GM12864 (cell line): ENCODE results near the gene NMT2.

Experiments
- DNase-seq: peaks from one replicate; pipeline ENCODE4 v3.0.0-alpha.2; 2011; ENCODE audit warnings: low read depth
- H3K4me3 ChIP-seq: 2 replicates; pipeline ENCODE4 v1.5.1; 2011; ENCODE audit warnings: mild to moderate bottlenecking, low read depth, low read length, control low read depth
- CTCF ChIP-seq: IDR thresholded peaks from 2 replicates; pipeline ENCODE4 v1.5.1; 2011; ENCODE audit warnings: low read depth, mild to moderate bottlenecking, moderate library complexity, low read length, control low read depth, inconsistent platforms; ENCODE audit errors: missing control alignments

NMT2 gene

GRCh38 chr10:15118615-15119014 lies 49.9 kb downstream of the NMT2 start:
- DNase-seq: no peak
- no peak overlapping the region for H3K4me3 ChIP-seq
- TF ChIP-seq CTCF: no peak

- no peak overlapping the region for H3K4me3 ChIP-seq
- DNase-seq: no peak
- no peak for TF ChIP-seq CTCF
Observed at GRCh38 chr10:15116225-15116624, 52.3 kb downstream of the NMT2 start.

- TF ChIP-seq CTCF: no peak
- DNase-seq: no peak
Observed at GRCh38 chr10:15113766-15114165, 54.7 kb downstream of the NMT2 start.

GRCh38 chr10:15112657-15113056 lies 55.8 kb downstream of the NMT2 start:
- no peak for TF ChIP-seq CTCF
- DNase-seq: no peak
- no peak overlapping the region for H3K4me3 ChIP-seq

More at GRCh38 chr10:15113766-15114165, 54.7 kb downstream of the NMT2 start:
- no peak overlapping the region for H3K4me3 ChIP-seq

- TF ChIP-seq CTCF: peak; percentile 93
- H3K4me3 ChIP-seq: no peak overlapping the region
- DNase-seq: no peak
Observed at GRCh38 chr10:15106352-15107013, 62.0 kb downstream of the NMT2 start.

GRCh38 chr10:15103513-15103912 lies 65.0 kb downstream of the NMT2 start:
- TF ChIP-seq CTCF: no peak
- H3K4me3 ChIP-seq: no peak overlapping the region
- DNase-seq: no peak

- no peak overlapping the region for H3K4me3 ChIP-seq
- TF ChIP-seq CTCF: no peak
- DNase-seq: no peak
Observed at GRCh38 chr10:15099886-15100285, 68.6 kb downstream of the NMT2 start.
